Amygdala (tissue), 56 donors: Measurements from ENCODE around the gene ADAM12.

Source experiments
- DNase-seq, 56 donors: peaks; one replicate each; lab custom pipeline; 2025; lab: John Stamatoyannopoulos, UW

ADAM12 gene

GRCh38 chr10:126127481-126128029 is 260.7 kb downstream of the ADAM12 start:
- no peak for DNase-seq

- DNase-seq = no peak
These were observed 261.4 kb downstream of the ADAM12 start for GRCh38 chr10:126126866-126127265.

GRCh38 chr10:126126023-126126422 is 262.3 kb downstream of the ADAM12 start:
- no peak for DNase-seq

GRCh38 chr10:126124668-126125349 is 263.5 kb downstream of the ADAM12 start:
- DNase-seq = no peak

- DNase-seq = no peak
These were observed 264.2 kb downstream of the ADAM12 start for GRCh38 chr10:126124046-126124445.

DNA sequence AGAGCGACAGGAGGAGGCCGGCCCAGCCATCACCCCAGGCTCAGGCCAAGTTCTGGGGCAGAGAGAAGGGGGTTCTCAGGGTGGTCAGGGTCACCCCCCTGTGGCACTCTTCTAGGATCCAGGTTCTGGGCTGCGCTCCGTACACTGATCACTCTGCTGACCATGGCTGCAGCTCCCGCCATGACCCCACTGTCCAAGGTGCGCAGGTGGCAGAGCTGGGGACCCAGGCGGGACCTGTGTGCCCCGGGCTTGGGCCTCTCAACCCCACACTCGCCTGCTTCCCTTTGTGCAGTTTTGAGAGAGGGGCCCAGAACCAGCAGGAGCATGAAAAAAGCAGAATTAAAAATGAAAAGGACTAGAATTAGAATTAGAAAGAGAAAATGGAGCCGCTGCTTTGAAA is 264.8 kb downstream of the ADAM12 start:
- DNase-seq = no peak

DNA sequence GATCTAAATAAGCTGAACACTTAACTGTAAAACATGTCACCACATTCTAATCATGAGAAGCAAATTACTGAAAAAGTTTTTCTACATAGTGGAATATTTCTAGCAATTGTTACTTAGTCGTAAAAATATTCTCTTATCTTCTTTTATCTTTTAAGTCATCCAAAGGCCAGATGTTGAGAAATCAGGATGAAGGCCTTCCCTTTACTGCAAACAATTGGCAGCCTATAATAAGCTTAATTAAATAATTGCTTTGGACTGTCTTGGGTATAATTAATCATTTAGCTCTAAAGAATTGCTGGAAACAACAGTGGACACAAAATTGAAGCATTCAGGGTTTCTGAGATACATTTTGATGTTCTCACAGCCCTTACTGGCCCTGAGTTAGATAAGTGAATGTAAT is 265.4 kb downstream of the ADAM12 start:
- no peak for DNase-seq

GRCh38 chr10:126119599-126119998 is 268.7 kb downstream of the ADAM12 start:
- DNase-seq = no peak

GRCh38 chr10:126118476-126118875 is 269.8 kb downstream of the ADAM12 start:
- DNase-seq = no peak

DNA sequence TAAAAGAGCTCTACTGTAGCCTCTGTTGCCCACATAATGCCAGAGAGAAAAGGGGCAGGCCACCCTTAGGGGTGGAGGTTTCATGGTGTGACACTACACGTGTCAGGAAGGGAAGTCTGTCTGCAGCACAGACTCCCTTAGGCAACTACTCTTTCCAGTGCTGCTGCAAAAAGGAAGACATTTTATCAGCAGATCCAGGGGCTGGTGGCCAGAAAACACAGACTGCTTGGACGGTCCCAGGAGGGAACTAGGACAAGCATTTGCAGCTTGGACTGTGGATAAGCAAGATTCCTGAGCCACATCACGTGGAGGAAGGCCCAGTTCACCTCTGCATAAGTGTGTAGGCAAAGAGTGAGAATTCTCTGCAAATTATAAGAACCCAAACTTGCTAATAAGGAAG is 271.1 kb downstream of the ADAM12 start:
- no peak for DNase-seq

DNA sequence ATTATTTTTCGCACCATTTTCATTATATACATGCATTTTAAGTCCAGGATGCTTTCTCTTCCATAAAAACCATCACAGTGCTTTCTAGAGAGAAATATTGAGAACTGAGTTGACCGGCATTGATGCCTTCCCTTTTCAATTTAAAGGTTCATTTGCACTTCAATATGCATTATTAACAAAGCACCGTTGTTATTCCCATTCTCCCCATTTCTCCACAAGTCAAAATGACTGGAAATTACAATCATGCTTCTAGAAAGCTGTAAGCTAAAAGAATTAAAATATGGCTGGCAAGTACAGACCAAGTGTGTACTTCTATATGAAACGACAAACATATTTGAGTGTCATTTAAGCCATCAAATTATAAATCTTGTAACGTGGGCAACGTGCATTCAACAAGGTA is 272.4 kb downstream of the ADAM12 start:
- no peak for DNase-seq

DNA sequence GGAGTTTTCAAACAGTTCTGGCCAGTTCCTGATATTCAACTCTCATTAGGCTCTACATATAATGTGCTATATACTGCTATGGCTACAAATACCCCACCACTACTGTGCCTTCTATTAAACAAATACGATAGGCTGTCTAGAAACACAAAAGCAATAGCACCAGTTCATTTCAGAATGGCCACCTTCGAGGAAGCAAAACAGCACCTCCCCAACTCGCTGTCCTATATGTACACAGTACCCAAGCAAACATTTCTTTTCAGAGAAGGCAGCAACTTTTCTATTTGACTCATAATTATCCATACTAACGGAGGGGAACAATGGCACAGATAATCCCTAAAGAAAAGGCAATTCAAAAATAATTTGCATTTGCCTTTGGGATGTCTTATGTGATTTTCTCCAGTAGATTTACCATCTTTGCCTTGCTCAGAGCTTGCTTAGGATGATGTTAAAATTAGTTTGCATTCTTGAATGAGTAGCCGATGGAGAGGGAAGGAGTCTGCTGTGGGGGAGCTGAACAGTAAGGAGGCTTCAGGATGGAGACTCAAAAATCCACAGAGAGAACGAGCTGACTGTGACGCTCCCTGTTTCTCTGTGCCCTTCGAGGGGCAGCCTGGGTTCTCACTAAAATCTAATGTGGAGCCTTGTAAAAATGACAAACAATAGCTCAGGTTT is 273.3 kb downstream of the ADAM12 start:
- DNase-seq = no peak

DNA sequence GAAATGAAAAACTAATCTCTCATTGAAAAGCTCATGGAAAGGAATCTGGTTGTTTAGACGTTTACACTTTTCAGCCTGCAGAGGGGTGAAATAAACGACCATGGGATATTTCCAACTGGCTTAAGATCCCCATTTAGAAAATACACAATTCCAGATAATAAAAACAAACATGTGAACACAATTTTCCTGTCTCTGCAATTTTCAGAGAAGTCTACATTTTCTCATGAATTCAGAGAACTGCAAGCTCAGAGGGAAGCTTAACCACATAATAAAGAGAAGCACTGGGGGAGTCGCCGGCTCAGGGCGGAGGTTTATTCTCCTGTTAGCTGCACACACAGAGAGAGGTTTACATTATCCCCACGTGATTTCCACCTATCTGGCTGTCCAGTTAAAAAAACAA is 276.8 kb downstream of the ADAM12 start:
- DNase-seq = no peak

DNA sequence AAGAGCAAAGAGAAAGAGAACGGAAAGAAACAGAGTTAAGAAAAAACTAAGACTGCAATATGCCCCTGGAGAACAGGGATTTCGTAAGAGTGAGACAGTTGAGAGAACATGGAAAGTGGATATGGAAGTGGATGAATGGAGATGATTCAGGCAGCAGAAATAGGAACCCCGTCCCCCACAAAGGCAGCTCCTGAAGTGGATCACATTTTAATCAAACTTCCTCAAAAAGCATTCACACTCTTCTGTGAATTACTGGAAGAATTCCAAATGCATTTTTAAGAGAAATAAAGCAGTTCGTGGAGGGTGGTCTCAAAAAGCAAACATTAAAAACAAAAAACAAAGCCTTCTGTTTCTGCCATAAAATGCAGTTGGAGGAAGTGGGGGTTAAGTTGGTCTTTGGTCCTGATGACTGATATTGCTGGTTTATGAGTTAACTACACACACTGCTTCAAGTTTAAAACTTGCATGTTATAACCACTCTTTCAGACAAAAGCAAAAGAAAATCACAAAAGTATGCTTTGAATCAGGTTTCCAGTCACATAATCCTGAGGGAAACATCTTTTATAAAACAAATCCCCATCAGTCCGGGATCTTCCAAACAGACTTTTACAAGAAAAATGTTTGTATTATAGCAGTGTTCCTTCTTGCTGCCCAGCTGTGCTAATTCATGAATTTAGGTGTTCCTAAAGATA is 277.6 kb downstream of the ADAM12 start:
- no peak for DNase-seq

GRCh38 chr10:126109893-126110292 is 278.4 kb downstream of the ADAM12 start:
- no peak for DNase-seq

GRCh38 chr10:126108693-126109092 is 279.6 kb downstream of the ADAM12 start:
- no peak for DNase-seq

- no peak for DNase-seq
These were observed 283.5 kb downstream of the ADAM12 start for GRCh38 chr10:126104767-126105166.

- DNase-seq = no peak
These were observed 285.6 kb downstream of the ADAM12 start for GRCh38 chr10:126102636-126103035.

DNA sequence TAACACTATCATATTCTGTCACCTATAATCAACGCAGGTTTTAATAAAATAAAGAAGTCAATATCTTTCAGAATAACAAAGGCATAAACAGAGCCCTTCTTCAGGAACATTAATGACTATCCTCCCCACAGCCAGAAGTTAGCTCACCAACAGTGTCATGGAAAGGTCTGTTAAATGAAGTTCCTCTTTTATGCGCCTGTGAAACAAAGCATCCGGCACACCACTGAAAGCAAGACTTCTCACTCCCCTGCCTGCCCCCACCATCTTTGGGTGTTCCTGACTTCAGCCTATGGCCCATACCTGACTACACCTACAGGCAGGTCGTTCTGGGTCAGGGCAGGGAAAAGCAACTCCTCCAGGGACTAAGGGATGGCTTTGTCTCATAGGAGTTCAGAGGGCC is 286.5 kb downstream of the ADAM12 start:
- DNase-seq = no peak

DNA sequence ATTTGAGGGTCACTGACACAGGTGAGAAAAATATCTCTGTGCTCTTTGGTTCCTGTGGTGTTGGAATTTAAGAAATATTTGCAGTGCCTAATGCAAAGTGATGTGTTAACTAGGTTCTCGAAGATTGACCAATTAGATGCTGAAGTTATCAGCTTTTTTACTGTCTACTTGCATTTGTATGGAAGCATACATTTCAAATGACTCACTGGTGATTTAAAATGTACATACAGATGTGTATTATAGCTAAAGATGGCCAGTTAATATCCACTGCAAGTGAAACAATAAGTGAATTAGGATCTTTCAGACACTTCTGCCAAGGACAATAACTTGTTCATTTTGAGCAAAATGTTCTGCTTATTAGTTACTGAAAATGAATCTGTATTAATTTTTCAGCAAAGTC is 287.0 kb downstream of the ADAM12 start:
- no peak for DNase-seq

DNA sequence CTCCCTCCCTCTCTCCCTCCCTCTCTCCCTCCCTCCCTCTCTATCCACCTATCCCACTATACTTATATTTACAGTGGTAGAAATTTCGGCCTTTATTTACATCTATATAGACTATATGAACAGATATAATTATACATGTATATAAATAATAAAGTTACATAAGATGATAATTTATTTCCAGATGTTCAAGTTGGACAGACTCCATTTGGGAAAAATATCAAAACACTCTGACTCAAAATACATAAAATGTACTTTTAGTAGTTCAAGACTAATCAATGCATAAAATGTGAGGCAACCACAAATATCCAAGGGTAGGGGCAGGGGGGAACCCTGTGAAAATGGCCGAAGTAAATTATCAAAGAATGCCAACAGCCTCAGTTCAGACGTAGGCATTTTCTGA is 288.9 kb downstream of the ADAM12 start:
- no peak for DNase-seq

- DNase-seq = no peak
These were observed 290.1 kb downstream of the ADAM12 start for GRCh38 chr10:126098226-126098581.
